CD4-positive, alpha-beta memory T cell (primary cell): ENCODE measurements around the gene SPARC. TPM values are rescaled to one million over a fixed set of nuclear protein-coding genes. Genes with fewer than 3 reads are reported as not detected.

Experiments
- polyA plus RNA-seq, 2 donors: library from polyadenylated mRNA; unstranded; fragments of 300-500 nt; fragmentation: Illumina TruSeq; gene quantifications; one replicate each; pipeline ENCODE4 v1.2.3, GENCODE V29; 2021
- total RNA-seq, 2 experiments: library from RNA; stranded (reverse); gene quantifications; one replicate each; pipeline ENCODE4 v1.2.3, GENCODE V29; 2021

Gene SPARC
- total and polyA plus RNA-seq, 4 experiments from 2014 or later, result 0.19 to 0.47 (median 0.37) TPM; not detected in 1

Other genes with a start within 250 kb of the SPARC start
- gene SLC36A1, start 239.3 kb downstream of the SPARC start, total RNA-seq, result 1 to 10 TPM; 5.2 to 7.8 TPM
- gene SLC36A1, start 239.3 kb downstream of the SPARC start, polyA plus RNA-seq, result 1 to 10 TPM in 1 of 2 donors, under 1 TPM in 1; 0.80 to 2.1 TPM
- not detected for gene FAT2, start 95.6 kb downstream of the SPARC start, total RNA-seq
- not detected for gene FAT2, start 95.6 kb downstream of the SPARC start, polyA plus RNA-seq
- gene ATOX1, start 71.7 kb upstream of the SPARC start, total RNA-seq, result 10 to 100 TPM; 28.2 to 31.0 TPM
- 10 to 100 TPM; 42.8 to 64.5 TPM for gene ATOX1, start 71.7 kb upstream of the SPARC start, polyA plus RNA-seq
- gene G3BP1, start 85.0 kb upstream of the SPARC start, total RNA-seq, result 100 to 1,000 TPM; 189 to 193 TPM
- gene G3BP1, start 85.0 kb upstream of the SPARC start, polyA plus RNA-seq, result 100 to 1,000 TPM; 178 to 188 TPM
- gene GLRA1, start 237.9 kb upstream of the SPARC start, total RNA-seq, result not detected
- gene GLRA1, start 237.9 kb upstream of the SPARC start, polyA plus RNA-seq, result not detected